Tibial nerve (tissue), 4 donors: ENCODE results near the gene NCAM1. TPM values are rescaled to one million over a fixed set of nuclear protein-coding genes. Genes with fewer than 3 reads are reported as not detected.

Source experiments
- DNase-seq, 2 donors: peaks; one replicate each; pipeline ENCODE4 v3.0.0-alpha.2; 2019; ENCODE audit warnings: low spot score in 2 of 2
- H3K27ac ChIP-seq, 4 donors: fragments of 200-600 bp; sonication (generic) in 3 of 4; one replicate each; pipeline ENCODE4 v1.5.1; 2017 to 2019; ENCODE audit warnings: mild to moderate bottlenecking in 1 of 4
- H3K27me3 ChIP-seq, 2 donors: fragments of 200-600 bp; sonication (generic) in 1 of 2; one replicate each; pipeline versions ENCODE4 v1.5.1 to v1.6.0; 2017 to 2019
- H3K36me3 ChIP-seq, 3 donors: fragments of 200-600 bp; sonication (generic); one replicate each; pipeline ENCODE4 v1.5.1; 2018 to 2019
- H3K4me1 ChIP-seq, 4 donors: fragments of 200-600 bp; sonication (generic) in 3 of 4; one replicate each; pipeline ENCODE4 v1.5.1; 2017 to 2019
- H3K4me3 ChIP-seq, 4 donors: fragments of 200-600 bp; sonication (generic) in 3 of 4; one replicate each; pipeline ENCODE4 v1.5.1; 2017 to 2019; ENCODE audit warnings: mild to moderate bottlenecking in 1 of 4, moderate library complexity in 1 of 4
- H3K9me3 ChIP-seq, 4 donors: fragments of 200-600 bp; sonication (generic) in 3 of 4; one replicate each; pipeline ENCODE4 v1.5.1; 2017 to 2019
- EP300 ChIP-seq, 2 donors: sonication (generic); formaldehyde crosslinking; IDR thresholded peaks; one replicate each; pipeline ENCODE4 v1.6.1; 2017; ENCODE audit warnings: antibody characterized with exemption in 2 of 2, mild to moderate bottlenecking in 1 of 2
- POLR2A ChIP-seq, 2 donors: fragments of 450-650 bp; IDR thresholded peaks; one replicate each; pipeline ENCODE4 v1.6.1; 2017; ENCODE audit warnings: antibody characterized with exemption in 2 of 2, mild to moderate bottlenecking in 2 of 2, moderate library complexity in 2 of 2
- WGBS, 2 donors: methylation state at CpG; one replicate each; pipeline ENCODE4 v1.1.5; 2018; 5-methylcytosine and 5-hydroxymethylcytosine counted together
- total RNA-seq, 4 donors: library from RNA; depleted of rRNA; stranded (reverse); fragments of >200 nt; gene quantifications; one replicate each; pipeline ENCODE4 v1.1.0, GENCODE V29; 2016
- TF ChIP-seq, protein P1 (sequence below), 5 experiments: fragments of 200-600 bp in 3 of 5; fragments of 450-650 bp in 2 of 5; sonication (generic) in 3 of 5; IDR thresholded peaks; one replicate each; pipeline ENCODE4 v1.5.1; 2016 to 2019; ENCODE audit warnings: antibody characterized with exemption in 5 of 5, mild to moderate bottlenecking in 3 of 5, moderate library complexity in 2 of 5

The NCAM1 gene
- total RNA-seq, 4 donors from 2014 or later: 57.3 to 121 (median 76.1) TPM

DNA sequence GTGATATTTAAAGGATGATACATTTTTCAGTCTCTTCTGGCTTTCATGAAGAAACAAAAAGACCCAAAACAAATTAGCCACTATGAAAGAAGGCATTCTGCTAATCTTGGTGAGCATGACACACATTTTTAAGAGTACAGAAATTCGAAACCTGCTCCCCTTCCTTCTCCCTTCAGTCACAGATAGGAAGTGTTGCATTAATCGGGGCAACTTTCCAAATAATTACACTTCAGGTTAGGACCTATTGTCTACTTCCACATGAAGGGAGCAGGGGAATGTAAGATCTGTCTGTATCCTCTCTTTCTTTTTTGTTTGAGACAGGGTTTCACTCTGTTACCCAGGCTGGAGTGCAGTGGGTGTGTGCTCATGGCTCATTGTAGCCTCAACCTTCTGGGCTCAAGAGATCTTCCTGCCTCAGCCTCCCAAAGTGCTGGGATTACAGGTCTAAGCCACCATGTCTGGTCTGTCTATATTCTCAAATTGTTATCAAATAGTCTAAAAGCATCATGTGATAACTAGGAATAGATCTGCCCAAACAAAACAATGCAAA lies 45.8 kb downstream of the NCAM1 start:
- no peak for DNase-seq
- Histone ChIP-seq H3K9me3 (no peaks in the 10 kb centered on the region), H3K27ac (no peak overlapping the region), H3K36me3 (no peaks in the 10 kb centered on the region), H3K4me1 (no peaks in the 10 kb centered on the region), H3K4me3 (no peak overlapping the region), H3K27me3 (no peaks in the 10 kb centered on the region)
- 28 to 36% methylated on average over 2 of the region's 2 CpGs for WGBS, 2 donors
- no peak for TF ChIP-seq EP300 (IDR thresholded peaks at IDR 0.05)
- TF ChIP-seq POLR2A (IDR thresholded peaks at IDR 0.05): no peak
- TF ChIP-seq, protein P1, sequence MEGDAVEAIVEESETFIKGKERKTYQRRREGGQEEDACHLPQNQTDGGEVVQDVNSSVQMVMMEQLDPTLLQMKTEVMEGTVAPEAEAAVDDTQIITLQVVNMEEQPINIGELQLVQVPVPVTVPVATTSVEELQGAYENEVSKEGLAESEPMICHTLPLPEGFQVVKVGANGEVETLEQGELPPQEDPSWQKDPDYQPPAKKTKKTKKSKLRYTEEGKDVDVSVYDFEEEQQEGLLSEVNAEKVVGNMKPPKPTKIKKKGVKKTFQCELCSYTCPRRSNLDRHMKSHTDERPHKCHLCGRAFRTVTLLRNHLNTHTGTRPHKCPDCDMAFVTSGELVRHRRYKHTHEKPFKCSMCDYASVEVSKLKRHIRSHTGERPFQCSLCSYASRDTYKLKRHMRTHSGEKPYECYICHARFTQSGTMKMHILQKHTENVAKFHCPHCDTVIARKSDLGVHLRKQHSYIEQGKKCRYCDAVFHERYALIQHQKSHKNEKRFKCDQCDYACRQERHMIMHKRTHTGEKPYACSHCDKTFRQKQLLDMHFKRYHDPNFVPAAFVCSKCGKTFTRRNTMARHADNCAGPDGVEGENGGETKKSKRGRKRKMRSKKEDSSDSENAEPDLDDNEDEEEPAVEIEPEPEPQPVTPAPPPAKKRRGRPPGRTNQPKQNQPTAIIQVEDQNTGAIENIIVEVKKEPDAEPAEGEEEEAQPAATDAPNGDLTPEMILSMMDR (IDR thresholded peaks at IDR 0.05): no peak

DNA sequence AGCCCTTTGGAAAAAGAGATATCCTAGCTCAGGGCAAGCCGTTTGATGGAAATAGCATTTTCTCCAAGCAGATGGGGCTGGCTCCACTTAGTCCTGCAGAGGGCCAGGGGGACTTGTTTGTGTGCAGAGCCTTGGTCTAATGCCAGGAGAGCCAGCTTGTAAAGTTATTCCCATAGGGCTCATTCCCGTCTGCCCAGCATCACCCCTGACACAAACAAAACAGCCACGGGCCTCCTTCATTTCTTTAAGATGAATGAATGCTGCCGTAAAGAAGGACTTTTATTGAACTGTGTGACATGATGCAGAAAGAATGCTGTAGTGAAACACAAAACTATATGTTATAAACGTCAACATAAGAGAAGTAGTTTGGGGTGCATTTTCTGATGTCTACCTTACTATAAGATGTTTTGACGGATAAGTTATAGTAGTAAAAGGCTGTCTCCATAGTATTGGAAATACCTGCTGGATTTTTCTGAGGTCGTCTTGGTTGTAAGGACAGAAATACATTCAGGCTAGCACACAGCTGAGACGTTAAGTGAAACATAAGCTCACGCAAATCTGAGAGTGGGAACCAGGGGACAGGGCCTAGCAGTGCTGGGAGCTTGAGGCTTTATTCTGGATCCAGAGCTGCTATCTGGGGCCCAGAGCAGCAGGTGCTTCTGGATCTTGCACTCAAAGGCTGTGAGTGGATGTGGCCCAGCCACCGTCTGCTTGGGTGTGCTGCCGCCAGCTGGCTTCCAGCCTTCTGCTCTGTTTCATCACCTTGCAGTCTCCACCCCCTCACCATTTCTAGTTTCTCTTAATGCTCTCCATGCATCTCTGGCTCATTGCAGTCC lies 53.3 kb downstream of the NCAM1 start:
- Histone ChIP-seq H3K36me3 (no peaks in the 10 kb centered on the region), H3K4me1 (peaks cover 0 to 9% (median 0%) of the 10 kb centered on the region in 4 donors), H3K27ac (no peak overlapping the region), H3K4me3 (no peak overlapping the region), H3K9me3 (no peaks in the 10 kb centered on the region), H3K27me3 (no peaks in the 10 kb centered on the region)
- TF ChIP-seq POLR2A (IDR thresholded peaks at IDR 0.05) (no peak), EP300 (IDR thresholded peaks at IDR 0.05) (no peak)
- TF ChIP-seq, protein P1 (IDR thresholded peaks at IDR 0.05): no peak
- DNase-seq: no peak
- WGBS, 2 donors: 47 to 50% methylated on average over 11 of the region's 11 CpGs

DNA sequence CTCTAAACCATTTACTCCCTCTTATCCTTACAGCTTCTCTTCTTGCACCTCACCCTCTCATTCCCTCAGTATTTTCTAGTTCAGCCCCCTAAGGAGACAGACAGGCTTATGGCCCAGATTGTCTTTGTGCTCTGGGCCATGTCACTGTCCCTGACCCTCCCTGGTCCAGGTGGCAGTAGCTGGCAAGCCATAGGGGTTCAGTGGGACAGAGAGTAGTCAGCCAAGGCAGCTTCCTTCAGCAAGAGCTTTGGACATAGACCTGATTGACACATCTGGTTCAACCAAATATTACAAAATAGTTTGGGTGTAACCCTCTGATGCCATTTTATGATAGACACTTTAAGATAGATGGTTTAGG lies 53.9 kb downstream of the NCAM1 start:
- Histone ChIP-seq H3K9me3 (no peaks in the 10 kb centered on the region), H3K36me3 (no peaks in the 10 kb centered on the region), H3K27ac (no peak overlapping the region), H3K4me3 (no peak overlapping the region), H3K4me1 (peaks cover 0 to 9% (median 0%) of the 10 kb centered on the region in 4 donors), H3K27me3 (no peaks in the 10 kb centered on the region)
- no peak for DNase-seq
- no peak for TF ChIP-seq POLR2A (IDR thresholded peaks at IDR 0.05)
- TF ChIP-seq, protein P1 (IDR thresholded peaks at IDR 0.05): no peak
- TF ChIP-seq EP300 (IDR thresholded peaks at IDR 0.05): no peak

DNA sequence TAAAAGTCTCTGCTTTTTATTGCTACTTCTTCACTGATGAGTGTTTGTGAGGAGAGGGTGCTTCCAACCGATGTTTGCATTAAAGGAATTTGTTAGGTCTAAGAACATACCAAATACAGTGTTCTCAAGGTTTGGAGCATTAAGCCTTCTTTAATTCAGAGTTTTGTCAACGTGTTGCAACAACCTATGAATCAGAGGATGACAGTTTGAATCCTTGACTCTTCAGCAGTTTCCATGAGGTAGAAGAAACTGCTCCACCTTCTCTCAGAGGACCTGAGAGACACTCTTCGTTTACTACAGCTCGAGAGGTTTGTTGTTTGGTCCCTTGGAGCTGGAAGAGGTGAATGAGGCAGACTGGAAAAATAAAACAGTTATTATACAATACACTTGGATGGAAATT lies 55.7 kb downstream of the NCAM1 start:
- no peak for TF ChIP-seq EP300 (IDR thresholded peaks at IDR 0.05)
- no peak for TF ChIP-seq POLR2A (IDR thresholded peaks at IDR 0.05)
- TF ChIP-seq, protein P1 (IDR thresholded peaks at IDR 0.05): no peak
- Histone ChIP-seq H3K9me3 (no peaks in the 10 kb centered on the region), H3K27ac (no peak overlapping the region), H3K4me1 (peaks cover 0 to 9% (median 0%) of the 10 kb centered on the region in 4 donors), H3K27me3 (no peaks in the 10 kb centered on the region), H3K4me3 (no peak overlapping the region), H3K36me3 (no peaks in the 10 kb centered on the region)
- DNase-seq: no peak
- 37 to 52% methylated on average over 4 of the region's 4 CpGs for whole genome bisulfite sequencing, 2 donors

DNA sequence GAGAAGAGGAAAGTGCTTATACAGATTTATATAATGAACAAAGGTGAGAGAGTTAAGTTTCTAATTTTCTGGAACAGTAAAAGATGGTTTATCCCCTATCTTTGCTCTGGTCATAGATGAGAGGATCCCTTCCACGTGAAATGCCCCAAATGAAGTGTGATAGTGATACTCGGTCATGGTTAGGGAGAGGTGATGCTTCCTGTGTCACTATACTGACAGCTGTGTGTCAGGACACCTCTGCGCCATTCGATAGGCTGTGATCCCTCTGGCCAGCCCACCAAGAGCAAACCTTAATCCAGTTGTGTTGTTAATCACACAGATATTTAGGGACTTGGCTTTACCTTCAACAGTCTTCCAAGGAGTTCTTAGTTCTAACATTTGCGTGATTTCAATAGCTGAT lies 57.7 kb downstream of the NCAM1 start:
- WGBS, 2 donors: 86 to 96% methylated on average over 5 of the region's 5 CpGs
- TF ChIP-seq, protein P1 (IDR thresholded peaks at IDR 0.05): no peak
- TF ChIP-seq EP300 (IDR thresholded peaks at IDR 0.05) (no peak), POLR2A (IDR thresholded peaks at IDR 0.05) (no peak)
- no peak for DNase-seq
- Histone ChIP-seq H3K27me3 (no peaks in the 10 kb centered on the region), H3K4me3 (no peak overlapping the region), H3K27ac (no peak overlapping the region), H3K9me3 (no peaks in the 10 kb centered on the region), H3K4me1 (peaks cover 0 to 9% (median 0%) of the 10 kb centered on the region in 4 donors), H3K36me3 (no peaks in the 10 kb centered on the region)
